ENCODE results near the gene BAMBI. TPM values are rescaled to one million over a fixed set of nuclear protein-coding genes. Genes with fewer than 3 reads are reported as not detected.

BAMBI gene
- polyA plus RNA-seq, 1 of the 3 experiments (the other 2 are of a cell fraction) = 2.8 TPM

GRCh38 chr10:28710202-28710886 is 33.0 kb downstream of the BAMBI start:
- Histone ChIP-seq H4K20me1 (ENCODE audit: insufficient read depth) (no peaks in the 10 kb centered on the region), H3K9ac (no peak overlapping the region), H3K4me3 (ENCODE audit: low read depth in 2 of 2, low read length in 1 of 2) (no peak overlapping the region), H3K27ac (ENCODE audit: low read depth in 2 of 2, low read length in 1 of 2) (no peak overlapping the region), H2AFZ (ENCODE audit: low read depth) (no peak overlapping the region), H3K79me2 (ENCODE audit: insufficient read depth) (no peaks in the 10 kb centered on the region), H3K36me3 (replicated peaks in 1 of 2; ENCODE audit: control insufficient read depth in 1 of 2, insufficient read depth in 2 of 2, low read length in 1 of 2) (no peaks in the 10 kb centered on the region), H3K4me1 (ENCODE audit: control insufficient read depth in 1 of 2, insufficient read depth in 2 of 2, low read depth in 1 of 2, low read length in 1 of 2) (peaks cover 0 to 5% of the 10 kb centered on the region in 2 experiments; a peak in 1 of 4 replicates), H3K9me2 (no peaks in the 10 kb centered on the region), H3K27me3 (ENCODE audit: insufficient read depth) (no peaks in the 10 kb centered on the region), H3F3A (replicated peaks; ENCODE audit: insufficient read depth) (no peaks in the 10 kb centered on the region), H3K4me2 (no peak overlapping the region), H3K9me3 (no peaks in the 10 kb centered on the region)
- CTCF ChIA-PET = interaction anchor here (1.2 to 1.8 kb wide), 4 partner anchors 9 to 46 kb away, joined by 3 to 11 read pairs (median 4); no protein-coding TSS in a partner anchor
- POLR2A ChIA-PET = no interaction called here
- whole genome bisulfite sequencing (ENCODE audit: low lambda C conversion rate) = 67% methylated on average over 6 of the region's 6 CpGs
- TF ChIP-seq NFIC (IDR thresholded peaks at IDR 0.05; ENCODE audit: borderline replicate concordance) (no peak), EZH2phosphoT487 (IDR thresholded peaks at IDR 0.05; ENCODE audit: borderline replicate concordance, low read depth) (no peak), POLR2AphosphoS5 (IDR thresholded peaks at IDR 0.05; ENCODE audit: low read depth, low read length) (no peak), USF2 (IDR thresholded peaks at IDR 0.05; ENCODE audit: borderline replicate concordance, low read depth, low read length) (no peak), FOSL2 (IDR thresholded peaks at IDR 0.05; ENCODE audit: borderline replicate concordance, low read depth) (no peak), RFX5 (IDR thresholded peaks at IDR 0.05; ENCODE audit: low read length) (no peak), RXRA (IDR thresholded peaks at IDR 0.05; ENCODE audit: borderline replicate concordance, low read depth) (no peak), IRF3 (IDR thresholded peaks at IDR 0.05; ENCODE audit: low read depth, low read length) (no peak), GATA2 (CRISPR knock-in tag; IDR thresholded peaks at IDR 0.05) (no peak), MEF2A (IDR thresholded peaks at IDR 0.05; ENCODE audit: borderline replicate concordance, low read depth) (no peak), MXI1 (IDR thresholded peaks at IDR 0.05; ENCODE audit: low read depth, low read length) (no peak), JUND (IDR thresholded peaks at IDR 0.05) (no peak), RCOR1 (IDR thresholded peaks at IDR 0.05; ENCODE audit: low read length) (no peak), SIN3A (IDR thresholded peaks at IDR 0.05; ENCODE audit: borderline replicate concordance, low read depth, low read length) (no peak), TAF1 (IDR thresholded peaks at IDR 0.05; ENCODE audit: borderline replicate concordance, low read depth, low read length) (no peak), ELF1 (IDR thresholded peaks at IDR 0.05) (no peak), CTCF (IDR thresholded peaks at IDR 0.05) (no peak)
- no peak for DNase-seq

Measured in SK-N-SH (cell line).